Gastrocnemius medialis (tissue), 4 donors: ENCODE data around the gene BLACAT1. TPM values are rescaled to one million over a fixed set of nuclear protein-coding genes. Genes with fewer than 3 reads are reported as not detected.
"Not testable (repeated sequence)": the region's sequence is repeated elsewhere in the genome, so short reads cannot be mapped to it uniquely, and the experiment has no call there.

Experiments
- ATAC-seq, 2 donors: fragments of 150-250 bp; one replicate each; pipeline ENCODE4 v1.9.1; 2016
- DNase-seq, 2 donors: peaks; one replicate each; pipeline ENCODE4 v3.0.0-alpha.2; 2019
- H3K27ac ChIP-seq, 4 donors: fragments of 200-600 bp; sonication (generic); 1 replicate in 1 of 4; 2 replicates in 3 of 4; pipeline ENCODE4 v1.5.1; 2016 to 2018; ENCODE audit warnings: mild to moderate bottlenecking in 2 of 4, moderate library complexity in 1 of 4
- H3K27me3 ChIP-seq, 3 donors: fragments of 200-600 bp; sonication (generic) in 2 of 3; 1 replicate in 1 of 3; 2 replicates in 2 of 3; pipeline versions ENCODE4 v1.5.1 to v1.6.0; 2016 to 2019; ENCODE audit warnings: mild to moderate bottlenecking in 1 of 3, moderate library complexity in 1 of 3
- H3K36me3 ChIP-seq, 2 donors: fragments of 200-600 bp; sonication (generic) in 1 of 2; one replicate each; pipeline ENCODE4 v1.5.1; 2017 to 2018
- H3K4me1 ChIP-seq, 2 donors: fragments of 200-600 bp; sonication (generic) in 1 of 2; one replicate each; pipeline ENCODE4 v1.5.1; 2016 to 2017; ENCODE audit warnings: mild to moderate bottlenecking in 2 of 2
- H3K4me3 ChIP-seq, 4 donors: fragments of 200-600 bp; sonication (generic) in 3 of 4; 1 replicate in 1 of 4; 2 replicates in 3 of 4; pipeline ENCODE4 v1.5.1; 2016 to 2019; ENCODE audit warnings: mild to moderate bottlenecking in 2 of 4
- H3K9me3 ChIP-seq, 3 donors: fragments of 200-600 bp; sonication (generic) in 2 of 3; 1 replicate in 1 of 3; 2 replicates in 2 of 3; pipeline ENCODE4 v1.5.1; 2016 to 2019
- CTCF ChIP-seq, 5 experiments: fragments of 450-650 bp in 3 of 5; fragments of 200-600 bp in 2 of 5; sonication (generic) in 2 of 5; IDR thresholded peaks in 4 of 5; conservative IDR thresholded peaks in 1 of 5; 1 replicate in 4 of 5; 2 replicates in 1 of 5; pipeline ENCODE4 v1.5.1; 2016 to 2019; ENCODE audit warnings: antibody characterized with exemption in 5 of 5, mild to moderate bottlenecking in 3 of 5, moderate library complexity in 3 of 5
- POLR2A ChIP-seq, 2 donors: fragments of 450-650 bp; IDR thresholded peaks; one replicate each; pipeline ENCODE4 v1.6.1; 2017; ENCODE audit warnings: antibody characterized with exemption in 2 of 2, mild to moderate bottlenecking in 2 of 2, moderate library complexity in 2 of 2
- in situ Hi-C, 4 donors: fragments of 200-750 bp; cut with MboI; loops; one replicate each; pipeline versions ENCODE4 v1.15.0 to v1.8.0; 2017; ENCODE audit warnings: low sequenced_read_pairs in 4 of 4
- intact Hi-C: fragments of 100-400 bp; cut with DNase I; formaldehyde crosslinking; loops from one replicate; pipeline ENCODE4 v1.15.1; 2023; ENCODE audit warnings: low total_unique reads
- total RNA-seq, 4 donors: library from RNA; depleted of rRNA; stranded (reverse); fragments of >200 nt; gene quantifications; one replicate each; pipeline versions ENCODE4 v1.1.0 to v1.2.3, GENCODE V29; 2016

The BLACAT1 gene
- total RNA-seq, 4 donors from 2014 or later, result not detected

GRCh38 chr1:205437570-205437969 is 18.3 kb downstream of the BLACAT1 start:
- no peak for TF ChIP-seq CTCF (IDR thresholded peaks at IDR 0.05 in 4 of 5, conservative IDR thresholded peaks at IDR 0.05 in 1 of 5)
- no peak for TF ChIP-seq POLR2A (IDR thresholded peaks at IDR 0.05)
- Histone ChIP-seq H3K4me1 (peaks cover 51 to 54% of the 10 kb centered on the region in 2 donors), H3K9me3 (no peaks in the 10 kb centered on the region), H3K27ac (no peak overlapping the region), H3K27me3 (no peaks in the 10 kb centered on the region), H3K36me3 (no peaks in the 10 kb centered on the region), H3K4me3 (no peak overlapping the region)
- intact Hi-C loops, result loop anchor here (5.0 kb wide), 1 partner anchor 100 kb away; no protein-coding TSS in a partner anchor
- DNase-seq (no peak), ATAC-seq (peak; percentile 22 to 55)
- in situ Hi-C loops, result no loop called here

GRCh38 chr1:205436776-205437410 is 19.0 kb downstream of the BLACAT1 start:
- Histone ChIP-seq H3K36me3 (no peaks in the 10 kb centered on the region), H3K9me3 (no peaks in the 10 kb centered on the region), H3K27ac (no peak overlapping the region), H3K4me3 (no peak overlapping the region), H3K27me3 (no peaks in the 10 kb centered on the region), H3K4me1 (peaks cover 44 to 47% of the 10 kb centered on the region in 2 donors)
- intact Hi-C loops (loop anchor here (5.0 kb wide), 1 partner anchor 100 kb away; no protein-coding TSS in a partner anchor), in situ Hi-C loops (no loop called here)
- no peak for DNase-seq
- ATAC-seq, result no peak
- TF ChIP-seq CTCF (IDR thresholded peaks at IDR 0.05 in 4 of 5, conservative IDR thresholded peaks at IDR 0.05 in 1 of 5), result no peak
- TF ChIP-seq POLR2A (IDR thresholded peaks at IDR 0.05), result no peak

- Histone ChIP-seq H3K27me3 (no peaks in the 10 kb centered on the region), H3K27ac (no peak overlapping the region), H3K4me3 (no peak overlapping the region), H3K9me3 (no peaks in the 10 kb centered on the region), H3K36me3 (no peaks in the 10 kb centered on the region), H3K4me1 (peaks cover 37 to 39% of the 10 kb centered on the region in 2 donors)
- no peak for TF ChIP-seq POLR2A (IDR thresholded peaks at IDR 0.05)
- TF ChIP-seq CTCF (IDR thresholded peaks at IDR 0.05 in 4 of 5, conservative IDR thresholded peaks at IDR 0.05 in 1 of 5), result no peak
- in situ Hi-C loops (no loop called here), intact Hi-C loops (loop anchor here (5.0 kb wide), 1 partner anchor 99 kb away; no protein-coding TSS in a partner anchor)
- no peak for DNase-seq
- ATAC-seq, result no peak
Measured at GRCh38 chr1:205435578-205436573, 20.0 kb downstream of the BLACAT1 start.

- ATAC-seq (no peak), DNase-seq (no peak)
- in situ Hi-C loops, result no loop called here
- intact Hi-C loops, result loop anchor here (5.0 kb wide), 1 partner anchor 97 kb away; no protein-coding TSS in a partner anchor
- no peaks in the 10 kb centered on the region for H3K27me3 ChIP-seq
- no peaks in the 10 kb centered on the region for H3K9me3 ChIP-seq
- no peaks in the 10 kb centered on the region for H3K36me3 ChIP-seq
- TF ChIP-seq CTCF (IDR thresholded peaks at IDR 0.05 in 4 of 5, conservative IDR thresholded peaks at IDR 0.05 in 1 of 5) (no peak), POLR2A (IDR thresholded peaks at IDR 0.05) (no peak)
- H3K4me1 ChIP-seq, result peaks cover 29% of the 10 kb centered on the region in 2 donors
- no peak overlapping the region for H3K4me3 ChIP-seq
- no peak overlapping the region for H3K27ac ChIP-seq
Measured at GRCh38 chr1:205434738-205435137, 21.1 kb downstream of the BLACAT1 start.

GRCh38 chr1:205432692-205433091 is 23.2 kb downstream of the BLACAT1 start:
- DNase-seq, intact Hi-C loops, H3K9me3 ChIP-seq, H3K4me3 ChIP-seq, ATAC-seq, in situ Hi-C loops, H3K27ac ChIP-seq, H3K27me3 ChIP-seq, H3K36me3 ChIP-seq: not testable (repeated sequence)
- H3K4me1 ChIP-seq, result peaks cover 8 to 11% of the 10 kb centered on the region in 2 donors
